Esophagus muscularis mucosa (tissue), 4 donors: ENCODE measurements around the gene HUWE1. TPM values are rescaled to one million over a fixed set of nuclear protein-coding genes. Genes with fewer than 3 reads are reported as not detected.
"Not testable (repeated sequence)": the region's sequence is repeated elsewhere in the genome, so short reads cannot be mapped to it uniquely, and the experiment has no call there.

ENCODE experiments used
- DNase-seq: peaks from one replicate; pipeline ENCODE4 v3.0.0-alpha.2; 2017; ENCODE audit errors: extremely low spot score
- H3K27ac ChIP-seq, 4 donors: fragments of 200-600 bp; sonication (generic); replicated peaks in 1 of 4; 1 replicate in 3 of 4; 2 replicates in 1 of 4; pipeline ENCODE4 v1.5.1; 2016 to 2019; ENCODE audit warnings: mild to moderate bottlenecking in 1 of 4
- H3K27me3 ChIP-seq, 4 donors: fragments of 200-600 bp; sonication (generic); one replicate each; pipeline versions ENCODE4 v1.5.1 to v1.6.0; 2016 to 2019
- H3K36me3 ChIP-seq, 4 donors: fragments of 200-600 bp; sonication (generic); one replicate each; pipeline ENCODE4 v1.5.1; 2016 to 2019
- H3K4me1 ChIP-seq, 4 donors: fragments of 200-600 bp; sonication (generic); one replicate each; pipeline ENCODE4 v1.5.1; 2016 to 2019
- H3K4me3 ChIP-seq, 4 donors: fragments of 200-600 bp; sonication (generic); 1 replicate in 2 of 4; 2 replicates in 2 of 4; pipeline ENCODE4 v1.5.1; 2016 to 2019; ENCODE audit warnings: mild to moderate bottlenecking in 4 of 4, moderate library complexity in 1 of 4
- H3K9me3 ChIP-seq, 4 donors: fragments of 200-600 bp; sonication (generic); 1 replicate in 3 of 4; 2 replicates in 1 of 4; pipeline ENCODE4 v1.5.1; 2016 to 2019
- EP300 ChIP-seq: sonication (generic); formaldehyde crosslinking; IDR thresholded peaks from one replicate; pipeline ENCODE4 v1.6.1; 2017; ENCODE audit warnings: antibody characterized with exemption
- POLR2A ChIP-seq: fragments of 450-650 bp; IDR thresholded peaks from one replicate; pipeline ENCODE4 v1.6.1; 2017; ENCODE audit warnings: antibody characterized with exemption, moderate library complexity, mild to moderate bottlenecking, low read depth
- POLR2AphosphoS5 ChIP-seq, 2 donors: sonication (generic); formaldehyde crosslinking; IDR thresholded peaks; one replicate each; pipeline ENCODE4 v1.6.1; 2017; ENCODE audit warnings: antibody characterized with exemption in 2 of 2
- WGBS: methylation state at CpG from one replicate; pipeline ENCODE4 v1.1.5; 2018; 5-methylcytosine and 5-hydroxymethylcytosine counted together
- intact Hi-C: fragments of 100-400 bp; cut with DNase I; formaldehyde crosslinking; loops from one replicate; pipeline ENCODE4 v1.15.1; 2023
- total RNA-seq, 4 donors: library from RNA; depleted of rRNA; stranded (reverse); fragments of >200 nt; gene quantifications; one replicate each; pipeline versions ENCODE4 v1.1.0 to v1.2.1, GENCODE V29; 2016
- TF ChIP-seq, protein P1 (sequence below), 3 experiments: fragments of 200-600 bp in 2 of 3; fragments of 450-650 bp in 1 of 3; sonication (generic) in 2 of 3; IDR thresholded peaks; one replicate each; pipeline ENCODE4 v1.5.1; 2017 to 2019; ENCODE audit warnings: antibody characterized with exemption in 3 of 3, mild to moderate bottlenecking in 2 of 3, moderate library complexity in 1 of 3

HUWE1 gene
- total RNA-seq, 4 donors from 2014 or later = 100 to 149 (median 129) TPM

DNA sequence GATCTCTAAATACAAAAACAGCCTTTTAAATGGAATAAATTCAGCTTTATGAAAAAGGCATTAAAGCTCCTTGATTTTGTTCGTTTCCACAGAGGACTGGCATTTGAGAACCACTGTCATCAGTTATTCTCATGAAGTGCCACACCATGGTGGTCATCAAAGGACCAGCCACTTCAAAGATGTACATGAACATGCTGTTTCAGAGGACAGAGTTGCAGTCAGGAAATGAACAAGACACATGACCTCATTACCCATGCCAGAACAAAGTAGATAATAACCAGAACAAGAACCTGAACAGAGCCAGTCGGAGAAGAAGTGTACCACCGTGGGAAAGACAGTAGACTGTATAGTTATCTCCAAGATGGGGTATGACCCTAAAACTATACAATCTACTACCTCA, 129.7 kb downstream of the HUWE1 start:
- no peaks in the 10 kb centered on the region for H3K27me3 ChIP-seq
- no peak for TF ChIP-seq EP300
- TF ChIP-seq, protein P1, sequence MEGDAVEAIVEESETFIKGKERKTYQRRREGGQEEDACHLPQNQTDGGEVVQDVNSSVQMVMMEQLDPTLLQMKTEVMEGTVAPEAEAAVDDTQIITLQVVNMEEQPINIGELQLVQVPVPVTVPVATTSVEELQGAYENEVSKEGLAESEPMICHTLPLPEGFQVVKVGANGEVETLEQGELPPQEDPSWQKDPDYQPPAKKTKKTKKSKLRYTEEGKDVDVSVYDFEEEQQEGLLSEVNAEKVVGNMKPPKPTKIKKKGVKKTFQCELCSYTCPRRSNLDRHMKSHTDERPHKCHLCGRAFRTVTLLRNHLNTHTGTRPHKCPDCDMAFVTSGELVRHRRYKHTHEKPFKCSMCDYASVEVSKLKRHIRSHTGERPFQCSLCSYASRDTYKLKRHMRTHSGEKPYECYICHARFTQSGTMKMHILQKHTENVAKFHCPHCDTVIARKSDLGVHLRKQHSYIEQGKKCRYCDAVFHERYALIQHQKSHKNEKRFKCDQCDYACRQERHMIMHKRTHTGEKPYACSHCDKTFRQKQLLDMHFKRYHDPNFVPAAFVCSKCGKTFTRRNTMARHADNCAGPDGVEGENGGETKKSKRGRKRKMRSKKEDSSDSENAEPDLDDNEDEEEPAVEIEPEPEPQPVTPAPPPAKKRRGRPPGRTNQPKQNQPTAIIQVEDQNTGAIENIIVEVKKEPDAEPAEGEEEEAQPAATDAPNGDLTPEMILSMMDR (IDR thresholded peaks at IDR 0.05) = no peak
- no peak for TF ChIP-seq POLR2AphosphoS5 (IDR thresholded peaks at IDR 0.05)
- no peak for TF ChIP-seq POLR2A

DNA sequence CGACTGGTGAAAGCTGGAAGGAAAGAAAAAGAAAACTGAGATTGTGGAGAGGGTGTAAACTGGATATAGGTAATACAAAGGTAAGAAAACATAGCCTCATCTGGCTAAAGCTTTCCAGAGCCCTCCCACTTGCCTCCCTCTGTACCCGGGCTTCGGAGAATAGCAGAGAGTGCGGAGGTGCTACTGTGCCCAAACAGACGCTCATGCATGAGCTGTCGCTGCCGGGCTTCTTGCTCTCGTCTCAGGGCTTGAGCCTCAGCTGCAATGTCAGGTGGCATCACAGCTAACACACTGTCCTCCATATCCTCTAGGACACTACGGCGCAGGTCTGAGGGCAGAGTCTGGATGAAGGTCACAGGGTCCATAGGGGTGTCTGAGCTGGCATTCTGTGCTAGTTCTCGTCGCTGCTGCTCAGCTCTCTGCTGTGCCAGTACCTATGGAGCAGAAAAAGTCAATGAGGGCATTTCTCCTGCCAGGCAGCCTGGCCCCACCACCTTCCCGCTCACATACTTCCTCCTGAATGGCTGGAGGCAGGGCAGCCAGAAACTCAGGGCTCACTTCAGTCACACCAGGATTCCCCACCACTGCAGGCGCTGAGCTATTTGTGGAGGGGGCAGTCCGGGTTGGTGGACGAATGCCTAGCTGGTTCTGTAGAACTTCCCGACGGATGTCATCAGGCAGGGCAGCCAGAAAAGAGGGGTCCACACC, 135.6 kb downstream of the HUWE1 start:
- H3K27ac ChIP-seq = no peak overlapping the region
- no peaks in the 10 kb centered on the region for H3K27me3 ChIP-seq
- 91% methylated on average over 16 of the region's 18 CpGs for WGBS
- intact Hi-C loops = no loop called here
- H3K4me1 ChIP-seq = no peaks in the 10 kb centered on the region
- no peak overlapping the region for H3K4me3 ChIP-seq
- DNase-seq = no peak
- TF ChIP-seq POLR2A (no peak), EP300 (no peak), POLR2AphosphoS5 (IDR thresholded peaks at IDR 0.05) (no peak)
- peaks cover 40 to 98% (median 92%) of the 10 kb centered on the region in 4 donors for H3K36me3 ChIP-seq
- no peaks in the 10 kb centered on the region for H3K9me3 ChIP-seq

More for the DNA sequence above, 129.7 kb downstream of the HUWE1 start:
- Histone ChIP-seq H3K4me3 (no peak overlapping the region), H3K4me1 (no peaks in the 10 kb centered on the region), H3K27ac (no peak overlapping the region), H3K9me3 (no peaks in the 10 kb centered on the region), H3K36me3 (peaks cover 40 to 98% (median 87%) of the 10 kb centered on the region in 4 donors)
- no peak for DNase-seq
- intact Hi-C loops = no loop called here
- WGBS = 68% methylated on average over 3 of the region's 3 CpGs

DNA sequence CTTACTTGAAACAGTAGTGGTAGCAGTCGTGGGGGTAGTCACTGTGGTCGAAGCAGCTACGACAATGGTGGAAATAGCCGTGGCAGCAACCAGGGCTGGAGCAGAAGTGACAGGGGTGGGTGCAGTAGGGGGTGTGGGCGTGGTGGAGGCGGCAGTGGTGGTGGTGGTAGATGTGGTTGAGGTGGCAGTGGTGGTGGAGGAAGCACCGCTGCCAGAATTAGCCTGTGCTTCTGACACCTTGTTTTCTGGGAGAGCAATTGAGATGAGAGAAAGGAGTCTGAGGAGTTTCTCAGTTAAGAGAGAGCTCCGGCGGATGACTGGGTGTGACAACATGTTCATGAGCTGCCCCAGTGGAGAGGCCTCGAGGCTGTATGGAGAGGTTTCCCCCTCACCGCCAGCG, 138.9 kb downstream of the HUWE1 start:
- no peaks in the 10 kb centered on the region for H3K4me1 ChIP-seq
- H3K9me3 ChIP-seq = no peaks in the 10 kb centered on the region
- H3K27ac ChIP-seq = no peak overlapping the region
- no peaks in the 10 kb centered on the region for H3K27me3 ChIP-seq
- TF ChIP-seq, protein P1 (IDR thresholded peaks at IDR 0.05) = no peak
- TF ChIP-seq POLR2A = no peak
- no peak for DNase-seq
- H3K4me3 ChIP-seq = no peak overlapping the region
- WGBS = 78% methylated on average over 12 of the region's 12 CpGs
- intact Hi-C loops = no loop called here
- peaks cover 30 to 100% (median 94%) of the 10 kb centered on the region in 4 donors for H3K36me3 ChIP-seq

DNA sequence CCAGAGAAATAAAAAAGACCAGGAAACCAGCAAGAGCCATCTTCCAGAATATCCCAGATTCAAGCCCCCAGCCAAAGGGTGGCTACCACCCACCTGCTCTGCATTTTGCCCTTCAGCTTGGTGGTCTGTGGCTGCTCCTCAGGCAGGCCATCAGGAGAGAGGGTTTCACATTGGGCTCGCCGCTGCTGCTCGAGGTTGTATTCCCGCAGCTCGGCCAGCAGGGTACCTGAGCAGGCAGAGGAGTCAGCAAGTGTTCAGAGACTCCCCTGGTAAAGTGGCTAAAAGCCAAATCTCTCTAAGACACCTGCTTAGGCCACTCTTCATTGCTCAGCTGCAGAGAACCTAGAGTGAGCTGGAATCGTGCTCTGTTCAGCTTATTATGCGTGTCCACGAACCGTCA, 141.6 kb downstream of the HUWE1 start:
- Histone ChIP-seq H3K27ac (no peak overlapping the region), H3K36me3 (peaks cover 25 to 99% (median 92%) of the 10 kb centered on the region in 4 donors), H3K4me1 (no peaks in the 10 kb centered on the region), H3K9me3 (no peaks in the 10 kb centered on the region), H3K4me3 (no peak overlapping the region), H3K27me3 (no peaks in the 10 kb centered on the region)
- intact Hi-C loops = no loop called here
- no peak for DNase-seq
- TF ChIP-seq, protein P1 (IDR thresholded peaks at IDR 0.05) = no peak
- TF ChIP-seq POLR2A (no peak), POLR2AphosphoS5 (IDR thresholded peaks at IDR 0.05) (no peak), EP300 (no peak)
- 72% methylated on average over 9 of the region's 9 CpGs for WGBS

DNA sequence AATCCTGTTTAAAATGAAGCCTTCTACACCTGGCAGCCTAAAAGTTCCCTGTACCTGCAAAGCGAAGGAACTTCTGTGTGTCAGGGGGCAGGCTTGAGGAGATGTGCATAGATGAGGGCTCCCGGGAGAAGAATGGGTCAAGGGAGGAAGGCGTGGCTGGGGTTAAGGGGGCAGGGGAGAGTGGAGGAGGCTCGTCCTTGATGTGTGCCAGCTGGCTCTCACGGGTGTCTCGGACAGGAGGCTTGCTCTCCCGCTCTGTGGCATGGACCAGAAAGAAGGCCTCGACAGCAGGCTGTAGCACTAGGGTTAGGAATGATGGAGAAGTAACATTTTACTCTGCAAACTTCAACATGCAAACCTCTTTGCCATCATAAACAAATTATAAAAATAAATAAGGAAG, 147.7 kb downstream of the HUWE1 start:
- intact Hi-C loops = no loop called here
- no peaks in the 10 kb centered on the region for H3K9me3 ChIP-seq
- no peaks in the 10 kb centered on the region for H3K27me3 ChIP-seq
- no peak overlapping the region for H3K27ac ChIP-seq
- no peak for DNase-seq
- no peaks in the 10 kb centered on the region for H3K4me1 ChIP-seq
- peaks cover 53 to 99% (median 91%) of the 10 kb centered on the region in 4 donors for H3K36me3 ChIP-seq
- no peak for TF ChIP-seq EP300
- TF ChIP-seq POLR2AphosphoS5 (IDR thresholded peaks at IDR 0.05) = no peak
- TF ChIP-seq, protein P1 (IDR thresholded peaks at IDR 0.05) = no peak
- TF ChIP-seq POLR2A = no peak
- WGBS = 47% methylated on average over 8 of the region's 8 CpGs
- H3K4me3 ChIP-seq = no peak overlapping the region

DNA sequence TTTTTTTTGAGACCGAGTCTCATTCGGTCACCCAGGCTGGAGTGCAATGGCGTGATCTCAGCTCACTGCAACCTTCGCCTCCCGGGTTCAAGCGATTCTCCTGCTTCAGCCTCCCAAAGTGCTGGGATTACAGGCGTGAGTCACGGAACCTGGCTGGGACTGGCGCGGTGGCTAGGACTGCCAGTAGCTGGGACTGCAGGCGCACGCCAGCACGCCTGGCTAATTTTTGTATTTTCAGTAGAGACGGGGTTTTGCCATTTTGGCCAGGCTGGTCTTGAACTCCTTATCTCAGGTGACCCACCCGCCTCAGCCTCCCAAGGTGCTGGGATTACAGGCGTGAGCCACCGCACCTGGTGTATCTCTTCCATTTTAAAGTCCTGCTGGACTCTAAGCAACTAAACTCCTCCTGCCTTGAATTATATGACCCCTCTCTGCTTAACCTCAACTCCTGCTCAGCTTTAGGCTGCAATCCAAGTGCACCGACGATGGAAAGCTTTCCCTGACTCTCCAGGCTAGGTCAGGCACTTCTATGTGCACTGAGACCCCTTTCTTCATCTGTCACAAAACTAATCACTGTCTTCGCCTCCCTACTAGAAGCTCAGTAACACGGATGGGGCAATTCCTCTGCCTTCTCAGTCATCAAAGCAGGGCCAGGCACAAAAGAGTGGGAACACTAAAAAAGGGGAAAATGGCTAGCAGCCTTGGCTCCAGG, 155.1 kb downstream of the HUWE1 start:
- DNase-seq, H3K27ac ChIP-seq, H3K4me3 ChIP-seq, H3K27me3 ChIP-seq, H3K9me3 ChIP-seq, H3K4me1 ChIP-seq, intact Hi-C loops: not testable (repeated sequence)
- H3K36me3 ChIP-seq = peaks cover 27 to 38% (median 37%) of the 10 kb centered on the region in 4 donors
- 85% methylated on average over 21 of the region's 21 CpGs for WGBS
